ENCODE data around the gene ZCCHC12.
"Not testable (repeated sequence)": the region's sequence is repeated elsewhere in the genome, so short reads cannot be mapped to it uniquely, and the experiment has no call there.

- not testable (repeated sequence) for TF ChIP-seq CTCF, POLR2A (IDR thresholded peaks at IDR 0.05)
Observed at GRCh38 chrX:118817257-118817656, 6.4 kb upstream of the ZCCHC12 start.
